ENCODE data around the gene CD160.
"Not testable (repeated sequence)": the region's sequence is repeated elsewhere in the genome, so short reads cannot be mapped to it uniquely, and the experiment has no call there.

The CD160 gene, protein sequence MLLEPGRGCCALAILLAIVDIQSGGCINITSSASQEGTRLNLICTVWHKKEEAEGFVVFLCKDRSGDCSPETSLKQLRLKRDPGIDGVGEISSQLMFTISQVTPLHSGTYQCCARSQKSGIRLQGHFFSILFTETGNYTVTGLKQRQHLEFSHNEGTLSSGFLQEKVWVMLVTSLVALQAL

DNA sequence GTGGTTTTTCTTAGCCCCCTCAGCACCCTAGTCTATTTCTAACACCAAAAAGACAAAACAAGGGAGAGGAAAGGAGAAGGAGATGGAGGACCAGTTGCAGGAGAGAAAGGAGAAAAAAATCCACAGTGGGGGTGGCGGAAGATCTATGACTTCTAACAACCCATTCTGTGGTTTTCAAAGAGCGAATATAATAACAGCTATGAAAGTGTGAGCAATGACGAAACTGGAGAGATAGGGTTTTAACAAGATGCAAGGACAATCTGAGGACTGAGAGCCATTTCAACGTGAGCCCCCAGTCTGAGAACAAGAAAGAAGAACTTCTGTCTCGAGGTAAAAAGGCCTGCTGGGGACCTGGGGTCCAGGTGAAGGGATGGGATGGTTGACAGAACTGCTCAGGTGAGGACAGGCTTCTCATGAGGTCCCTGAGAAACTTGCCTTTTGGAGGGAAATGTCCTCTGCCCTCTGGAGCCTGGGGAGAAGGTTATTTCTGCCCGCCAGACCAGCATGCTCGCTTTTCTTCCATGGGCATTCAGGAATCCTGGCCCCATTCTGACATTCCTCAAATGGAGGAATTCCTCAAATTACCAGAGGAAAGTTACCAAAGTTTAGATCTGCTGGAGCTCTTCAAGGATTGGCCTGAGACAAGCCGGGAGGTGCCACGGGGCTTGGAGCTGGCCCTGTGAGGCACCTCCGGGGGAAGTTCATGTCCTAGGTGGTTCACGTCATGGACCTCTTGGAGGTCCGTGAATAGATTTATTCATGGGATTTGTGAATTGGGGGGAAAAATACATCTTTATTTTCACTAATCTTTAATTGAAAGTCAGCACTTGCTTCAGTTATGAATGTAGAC lies at the start of gene CD160:
Gene CD160 (plus strand): TSS at position 270 of the 850 bp plus-strand sequence. CDS start 8,829 bp downstream, outside the sequence.
- DNase-seq, result no peak

DNA sequence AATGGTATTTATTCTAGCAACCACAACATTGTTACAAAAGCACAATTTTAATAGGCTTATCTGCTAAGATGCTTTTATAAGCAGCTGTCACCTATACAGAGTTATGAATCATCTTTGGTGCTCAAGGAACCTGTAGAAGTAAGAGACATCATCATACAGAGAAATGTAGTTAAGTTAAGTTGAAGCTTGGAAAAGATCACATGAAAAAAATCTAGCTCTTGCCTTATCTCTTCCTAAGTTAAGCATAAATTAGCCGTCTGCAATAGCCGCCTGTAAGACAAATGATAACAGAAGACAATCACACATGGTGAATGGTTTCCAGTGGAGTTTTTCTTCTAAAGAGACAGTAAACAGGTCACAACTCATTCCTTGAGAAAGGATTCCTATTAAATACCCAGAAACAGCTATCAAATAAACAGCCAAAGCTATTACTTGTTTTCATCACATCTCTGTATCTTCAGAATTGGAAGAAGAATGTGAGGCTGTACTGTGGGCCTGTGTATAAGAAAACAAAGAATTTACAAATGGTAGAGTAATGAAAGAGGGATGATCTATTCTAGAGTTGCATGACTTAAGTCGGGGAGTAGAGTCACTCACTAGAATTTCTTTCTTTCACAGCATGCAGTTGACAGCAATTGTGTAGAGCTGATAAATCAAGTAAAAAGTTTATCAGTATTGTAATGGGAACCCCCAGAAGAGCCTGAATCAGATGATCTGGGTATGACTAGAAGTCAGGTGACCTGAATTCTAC lies 48.1 kb upstream of the CD160 start:
- DNase-seq, result not testable (repeated sequence)

DNA sequence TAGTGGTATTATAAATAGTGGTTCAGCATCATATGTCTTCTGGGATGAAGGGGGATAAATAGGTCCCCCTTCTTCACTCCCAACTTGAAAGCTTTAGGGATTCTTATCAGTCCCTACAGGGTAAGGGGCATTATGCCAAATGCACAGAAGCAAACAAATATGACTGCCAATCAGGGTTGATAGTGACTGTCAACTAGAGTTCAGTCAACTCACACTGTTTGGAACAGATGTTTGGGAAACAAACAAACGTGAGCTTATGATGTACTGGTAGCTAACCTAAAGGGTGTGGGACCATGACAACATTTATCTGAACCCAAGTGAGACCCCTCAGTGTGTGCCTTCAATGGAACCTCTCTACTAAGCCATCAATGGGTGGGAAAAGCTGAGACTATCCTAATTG lies 46.1 kb upstream of the CD160 start:
- DNase-seq, result not testable (repeated sequence)

DNA sequence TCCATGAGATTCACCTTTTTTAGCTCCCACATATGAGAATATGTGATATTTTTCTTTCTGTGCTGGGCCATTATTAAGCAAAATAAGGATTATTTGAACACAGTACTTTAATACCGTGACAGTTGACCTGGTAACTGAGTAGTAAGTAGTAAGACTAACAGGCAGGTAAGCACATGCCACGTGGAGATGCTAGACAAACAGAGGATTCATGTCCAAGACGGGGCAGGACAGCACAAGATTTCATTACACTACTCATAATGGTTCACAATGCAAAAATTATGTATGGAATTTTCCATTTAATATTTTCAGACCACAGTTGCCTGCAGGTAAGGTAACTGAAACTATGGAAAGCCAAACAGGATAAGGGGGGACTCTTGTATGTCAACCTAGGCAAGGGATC lies 34.4 kb upstream of the CD160 start:
- not testable (repeated sequence) for DNase-seq

DNA sequence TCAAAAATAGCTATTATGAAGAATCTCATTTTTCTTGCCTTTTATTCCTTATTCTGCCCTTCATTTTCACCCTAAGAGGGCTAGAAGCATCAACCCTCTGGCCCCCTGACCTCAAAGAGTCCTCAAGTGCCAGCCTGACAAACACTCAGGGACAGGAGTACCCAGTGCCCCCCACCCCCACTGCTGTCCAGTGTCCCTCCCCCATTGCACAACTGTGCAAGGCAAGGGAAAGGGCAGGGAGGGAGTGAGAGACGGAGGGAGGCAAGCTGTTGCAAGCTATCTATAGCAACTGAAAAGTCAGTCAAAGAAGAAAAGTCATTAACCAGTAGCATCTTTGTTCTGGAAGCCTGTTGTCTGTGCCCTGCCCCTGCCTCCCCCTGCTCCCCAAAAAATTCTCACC lies 33.2 kb upstream of the CD160 start:
- not testable (repeated sequence) for DNase-seq

DNA sequence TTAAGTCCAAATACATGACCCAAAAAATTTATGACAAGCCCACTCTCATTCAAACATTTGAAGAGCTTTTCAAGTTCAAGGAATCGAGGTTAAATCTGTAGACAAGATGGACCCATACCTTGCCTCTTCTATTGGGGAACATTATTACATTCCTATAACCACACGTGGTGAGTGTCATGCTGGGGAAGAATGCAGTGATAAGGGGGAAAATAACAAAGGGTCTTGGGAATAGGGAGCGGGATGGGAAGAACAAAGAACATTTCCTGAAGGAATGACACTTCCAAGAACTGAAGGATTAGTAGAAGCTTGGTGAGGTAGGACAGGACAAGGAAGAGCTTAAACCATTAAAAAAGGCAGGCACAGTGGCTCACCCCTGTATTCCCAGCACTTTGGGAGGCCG lies 31.0 kb upstream of the CD160 start:
- DNase-seq, result no peak

DNA sequence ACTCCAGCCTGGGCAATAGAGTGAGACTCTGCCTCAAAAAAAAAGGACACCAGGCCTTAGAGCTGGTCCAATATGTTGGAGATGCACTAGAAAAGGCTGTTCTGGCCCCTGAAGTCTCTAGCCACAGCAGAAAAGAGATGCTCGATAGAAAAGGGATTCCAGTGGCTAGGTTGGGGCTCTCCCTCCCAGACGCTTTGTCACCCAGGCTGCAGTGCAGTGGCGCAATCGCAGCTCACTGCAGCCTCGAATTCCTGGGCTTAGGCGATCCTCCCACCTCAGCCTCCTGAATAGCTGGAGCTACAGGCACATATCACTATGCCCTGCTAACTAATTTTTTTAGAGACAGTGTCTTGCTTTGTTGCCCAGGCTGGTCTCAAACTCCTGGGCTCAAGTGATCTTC lies 30.4 kb upstream of the CD160 start:
- DNase-seq, result no peak

DNA sequence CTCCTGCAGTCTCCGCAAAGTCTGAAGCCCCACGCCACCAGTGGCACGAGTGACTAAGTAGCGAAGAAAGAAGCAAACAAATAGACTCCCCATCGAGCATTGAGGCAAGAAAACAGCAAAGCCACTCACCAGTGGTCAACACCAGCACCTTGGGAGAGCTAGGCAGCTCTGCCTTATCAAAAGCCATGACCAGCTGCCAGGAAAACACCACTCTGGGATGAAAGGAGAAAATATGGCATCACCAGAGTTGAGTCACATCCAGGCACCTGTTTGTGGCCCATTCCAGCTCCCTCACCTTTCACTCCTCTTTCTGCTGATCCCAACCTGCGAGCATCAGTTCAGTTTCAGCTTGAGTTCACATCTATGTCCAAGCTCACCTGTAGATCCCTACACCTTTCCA lies 29.4 kb upstream of the CD160 start:
- DNase-seq, result no peak

DNA sequence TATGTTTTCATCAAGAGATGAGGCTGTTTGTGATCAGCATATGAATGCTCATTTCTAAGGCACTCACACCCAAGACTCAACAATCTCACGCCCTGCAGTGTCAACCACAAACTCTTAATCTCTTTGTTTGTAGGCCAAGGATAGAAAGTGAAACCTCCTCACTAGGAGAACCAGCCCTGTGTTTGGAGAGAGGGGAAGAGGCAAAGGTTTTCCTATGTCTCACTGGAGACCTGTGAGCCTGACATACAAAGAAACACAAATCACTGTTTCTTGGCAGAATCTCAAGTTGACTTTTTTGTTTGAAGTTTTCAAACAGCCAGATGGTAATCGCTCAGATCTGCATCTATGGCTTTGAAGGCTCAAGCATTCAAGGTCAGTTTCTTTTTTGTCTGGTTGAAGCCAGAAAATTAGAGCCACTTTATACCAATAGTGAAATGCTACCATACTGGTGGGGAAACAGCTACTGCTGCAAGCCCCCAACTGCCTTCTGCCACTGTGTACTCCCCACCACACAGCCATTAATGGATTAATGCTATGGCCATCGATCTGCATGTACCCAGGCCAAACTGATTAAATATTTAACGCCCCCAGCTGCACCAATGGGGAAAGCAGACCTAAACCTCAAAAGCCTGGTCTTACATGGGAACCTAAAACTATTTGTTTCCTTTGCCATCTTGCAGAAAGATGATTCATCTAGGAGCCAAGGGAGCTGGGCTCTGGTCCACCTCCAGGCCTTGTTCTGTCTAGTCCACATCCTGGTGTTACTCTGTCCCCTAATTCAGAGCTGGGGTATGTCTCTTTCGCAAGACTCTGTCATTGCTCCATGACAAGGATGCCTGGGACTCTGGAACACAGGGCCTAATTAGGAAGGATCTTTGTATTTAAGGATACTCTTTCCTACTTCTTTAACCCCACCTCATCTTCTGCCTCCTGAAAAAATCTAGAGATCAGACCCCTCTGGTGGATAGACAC lies 28.4 kb upstream of the CD160 start:
- no peak for DNase-seq

DNA sequence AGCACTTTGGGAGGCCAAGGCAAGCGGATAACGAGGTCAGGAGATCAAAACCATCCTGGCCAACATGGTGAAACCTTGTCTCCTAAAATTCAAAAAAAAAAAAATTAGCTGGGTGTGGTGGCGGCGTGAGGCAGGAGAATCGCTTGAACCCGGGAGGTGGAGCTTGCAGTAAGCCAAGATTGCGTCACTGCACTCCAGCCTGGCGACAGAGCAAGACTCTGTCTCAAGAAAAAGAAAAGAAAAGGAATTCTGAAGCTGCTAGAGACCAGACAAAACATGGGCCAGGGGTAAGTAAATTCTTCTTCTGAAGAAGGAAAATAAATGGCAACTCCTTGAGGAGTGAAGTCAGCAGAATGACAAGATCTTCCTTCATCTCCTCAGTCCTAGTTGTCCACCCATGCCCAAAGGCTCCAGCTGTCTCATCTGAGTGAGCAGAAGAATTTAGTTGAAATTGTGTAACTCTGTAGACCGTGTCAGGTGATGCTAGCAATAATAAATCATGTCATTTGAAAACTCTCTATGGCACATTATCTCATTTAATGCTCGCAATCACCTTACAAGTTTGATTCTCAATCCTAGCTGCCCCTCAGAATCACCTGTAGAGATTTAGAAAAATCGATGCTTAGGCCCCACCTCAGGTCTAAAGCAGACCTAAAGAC lies 26.4 kb upstream of the CD160 start:
- DNase-seq, result no peak

DNA sequence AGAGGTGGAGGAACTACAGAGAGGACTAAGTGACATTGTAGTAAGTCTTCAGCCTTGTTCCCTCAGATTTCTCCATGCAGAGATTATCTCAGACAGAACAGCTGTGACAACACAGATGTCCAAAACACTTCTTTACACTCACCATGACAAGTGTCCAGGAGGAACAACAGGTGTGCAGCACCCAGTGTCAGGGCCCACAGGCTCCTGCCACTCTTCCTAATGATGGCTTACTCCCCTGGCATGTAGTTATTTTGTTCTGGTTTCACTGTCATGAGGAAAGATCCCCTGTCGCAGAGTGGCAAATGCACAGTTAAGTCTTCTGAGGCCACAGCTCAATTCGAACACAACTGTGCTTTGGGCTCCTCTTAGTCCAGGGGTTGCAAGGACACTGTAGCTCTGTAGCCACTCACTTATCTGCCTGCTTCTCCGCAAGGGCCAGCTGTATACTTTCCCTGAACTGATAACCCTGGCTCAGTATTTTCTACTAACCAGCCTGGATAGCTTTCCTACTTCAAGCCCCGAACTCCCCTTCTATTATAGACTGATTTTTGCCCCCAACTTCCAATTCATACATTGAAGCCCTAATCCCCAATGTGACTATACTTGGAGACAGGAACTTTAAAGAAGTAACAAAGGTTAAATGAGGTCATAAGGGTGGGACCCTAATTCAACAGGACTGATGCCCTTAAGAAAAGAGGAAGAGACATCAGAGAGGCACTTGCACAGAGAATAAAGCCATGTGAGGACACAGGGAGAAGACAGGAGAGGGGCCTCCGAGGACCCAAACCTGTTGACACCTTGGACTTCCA lies 23.3 kb upstream of the CD160 start:
- peak in 1 of 3 experiments; percentile 44 for DNase-seq

DNA sequence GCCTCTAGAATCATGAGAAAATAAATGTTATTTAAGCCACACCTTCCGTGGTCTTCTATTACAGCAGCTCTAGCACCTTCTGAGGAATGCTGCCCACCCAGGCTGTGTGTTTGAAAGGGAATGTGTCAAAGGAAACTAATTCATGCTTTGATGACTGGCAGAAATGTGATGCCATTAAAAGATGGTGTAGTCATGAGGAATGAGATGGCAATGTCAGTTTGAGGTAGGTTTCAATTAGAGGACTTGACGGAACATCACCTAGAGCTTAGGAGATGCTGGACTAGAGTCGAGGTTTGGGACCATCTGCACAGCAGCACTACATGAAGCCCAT lies 22.7 kb upstream of the CD160 start:
- DNase-seq, result no peak

DNA sequence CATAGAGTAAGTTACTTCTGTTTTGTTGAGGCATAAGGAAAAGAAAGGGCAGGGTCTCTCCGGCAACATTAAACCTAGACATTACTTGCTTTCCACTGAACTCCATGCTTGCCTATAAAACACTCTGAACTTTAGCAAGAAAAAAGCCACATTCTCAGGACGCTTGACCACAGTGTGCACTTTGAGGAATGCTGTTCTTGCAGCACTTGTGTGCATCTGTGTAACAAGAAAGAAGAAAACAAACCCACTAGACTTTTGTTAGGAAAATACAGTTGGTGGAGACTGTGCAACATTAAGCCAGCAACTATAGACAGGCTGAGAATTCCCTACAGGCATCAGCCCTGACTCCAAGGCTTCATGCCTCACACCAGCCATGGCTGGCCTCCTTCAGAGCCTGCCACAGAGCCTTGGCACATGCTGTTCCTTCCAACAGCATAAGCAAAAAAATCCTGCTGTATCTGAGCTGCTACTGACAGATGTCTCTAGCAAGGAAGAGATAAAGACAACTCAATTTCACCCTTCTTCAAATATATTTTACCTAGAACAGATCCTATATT lies 17.9 kb upstream of the CD160 start:
- no peak for DNase-seq

DNA sequence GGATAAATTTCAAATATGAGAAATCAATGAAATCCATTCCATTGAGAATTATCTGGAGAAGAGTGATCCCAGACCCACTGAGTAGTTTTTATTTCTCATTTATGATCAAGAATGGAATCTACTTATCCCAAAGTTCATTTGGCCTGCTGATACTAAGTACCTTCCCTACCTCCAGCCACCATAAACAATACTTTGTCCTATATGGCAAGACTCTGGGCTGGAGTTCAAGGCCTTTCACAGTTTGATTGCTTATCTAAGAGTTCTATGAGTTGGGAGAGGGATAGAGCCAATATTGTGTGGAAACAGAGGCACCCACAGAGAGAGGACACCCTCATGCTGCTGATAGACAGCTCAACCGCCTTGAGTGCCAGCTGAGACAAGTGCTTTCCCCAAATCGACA lies 17.2 kb upstream of the CD160 start:
- no peak for DNase-seq

DNA sequence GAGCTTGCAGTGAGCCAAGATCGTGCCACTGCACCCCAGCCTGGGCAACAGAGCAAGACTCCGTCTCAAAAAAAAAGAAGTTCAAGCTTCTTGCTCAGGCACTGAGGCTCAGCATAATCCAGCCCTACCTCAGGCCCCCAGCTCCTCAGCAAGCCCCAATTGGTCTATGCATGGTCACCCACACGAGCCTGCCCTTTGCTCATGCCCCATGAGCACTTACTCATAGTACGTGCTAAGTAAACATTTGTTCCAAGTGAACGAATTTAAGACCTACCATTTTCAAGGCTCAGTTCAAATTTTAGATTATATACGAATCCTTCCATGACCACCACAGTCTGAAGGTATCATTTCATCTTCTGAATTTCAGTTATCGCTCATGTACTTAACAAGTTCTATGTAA lies 16.5 kb upstream of the CD160 start:
- DNase-seq, result no peak

DNA sequence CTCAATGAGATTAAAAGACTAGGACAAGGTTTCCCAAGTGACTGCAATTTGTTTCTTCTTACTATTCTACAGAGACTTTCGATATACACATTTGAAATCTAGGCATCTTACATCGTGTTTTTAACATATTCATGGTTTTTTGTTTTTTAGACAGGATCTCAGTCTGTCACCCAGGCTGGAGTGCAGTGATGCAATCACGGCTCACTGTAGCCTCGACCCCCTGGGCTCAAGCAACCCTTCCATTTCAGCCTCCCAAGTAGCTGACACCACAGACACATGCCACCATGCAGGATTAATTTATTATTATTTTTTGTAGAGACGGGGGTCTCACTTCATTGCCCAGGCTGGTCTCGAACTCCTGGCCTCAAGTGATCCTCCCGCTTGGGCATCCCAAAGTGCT lies 13.7 kb upstream of the CD160 start:
- DNase-seq, result no peak

DNA sequence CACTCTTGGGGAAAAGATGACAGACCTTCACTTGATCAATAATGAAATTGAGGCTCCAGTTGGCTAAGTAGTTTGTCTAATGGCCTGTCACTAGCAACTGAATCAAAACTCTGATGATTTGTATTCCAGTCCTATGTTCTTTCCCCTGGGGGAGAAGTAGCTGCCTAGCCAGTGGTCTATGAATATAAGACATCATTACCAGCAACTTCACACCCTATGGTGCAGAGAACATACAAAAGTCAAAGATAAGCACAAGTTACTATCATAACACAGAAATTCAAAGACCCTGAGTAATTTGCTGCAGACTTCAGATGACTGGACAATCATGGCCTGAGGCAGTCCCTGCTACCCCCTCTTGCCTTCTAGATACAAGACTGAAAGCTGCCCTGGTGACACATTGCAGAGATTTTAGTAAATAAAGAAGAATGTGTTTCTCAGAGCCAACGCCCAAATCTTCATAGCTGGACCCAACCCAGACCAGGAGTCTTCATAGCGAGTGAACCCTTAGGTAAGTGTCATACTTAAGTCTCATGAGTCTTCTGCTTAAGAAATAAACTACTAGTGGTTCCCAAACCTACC lies 13.1 kb upstream of the CD160 start:
- no peak for DNase-seq

DNA sequence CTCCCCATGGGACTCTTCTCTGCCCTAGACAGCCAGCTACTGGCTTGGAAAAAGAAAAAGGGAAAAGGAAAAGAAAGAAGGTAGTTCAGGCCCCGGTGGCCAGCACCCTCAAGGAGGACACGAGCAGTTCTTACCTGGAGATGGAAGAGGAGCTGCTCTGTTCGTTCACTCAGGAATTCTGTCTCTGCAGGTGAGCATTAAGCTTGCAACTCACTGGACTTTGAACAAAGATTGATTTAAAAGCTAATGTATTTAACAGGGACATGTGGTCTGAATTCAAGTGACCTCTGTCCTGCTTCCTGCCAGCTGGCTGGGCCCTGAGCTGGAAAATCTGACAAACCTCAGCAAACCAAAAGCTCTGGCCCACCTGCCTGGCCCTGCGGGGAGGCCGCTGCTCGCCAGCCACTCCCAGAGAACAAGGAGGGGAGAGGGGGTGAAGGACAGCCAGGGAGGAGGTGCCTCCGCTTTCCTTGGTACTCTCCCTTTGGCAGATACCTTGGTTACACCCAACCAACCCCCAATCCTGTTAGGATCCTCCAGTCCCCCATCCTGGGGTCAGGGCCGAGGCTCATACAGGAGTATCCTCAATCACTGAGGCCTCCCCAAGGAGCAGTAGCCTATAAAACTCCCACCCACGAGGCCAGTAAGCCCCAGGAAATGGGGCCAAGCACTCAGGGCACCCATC lies 12.0 kb upstream of the CD160 start, which contains the start of gene PDZK1:
Gene PDZK1 (minus strand): TSS at position 186 of the 685 bp plus-strand sequence. CDS start 19,347 bp downstream, outside the sequence.
- no peak for DNase-seq

DNA sequence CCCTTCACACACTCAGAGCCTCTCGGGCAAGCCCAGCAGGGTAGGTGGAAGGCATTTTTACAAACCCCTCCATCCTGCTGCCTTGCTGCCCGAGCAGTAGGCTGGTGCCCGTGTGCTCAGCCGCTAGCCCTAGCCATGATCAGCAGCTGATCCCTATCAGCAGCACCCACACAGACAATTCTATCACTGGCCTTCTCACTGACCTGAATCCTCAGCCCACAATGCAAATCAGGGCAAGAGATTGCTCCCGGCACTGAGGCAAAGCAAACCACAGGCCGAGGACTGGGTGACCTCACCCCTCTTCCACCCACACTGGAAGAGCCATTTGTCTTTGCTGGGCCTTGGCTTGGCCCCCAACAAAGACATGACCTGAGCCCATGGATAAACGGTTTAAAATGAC lies 11.2 kb upstream of the CD160 start:
- no peak for DNase-seq
